ENCODE measurements around the gene DIAPH1. TPM values are rescaled to one million over a fixed set of nuclear protein-coding genes. Genes with fewer than 3 reads are reported as not detected.

The DIAPH1 gene
- total and polyA plus RNA-seq, 4 donors, result 51.5 to 74.7 (median 70.9) TPM

- Histone ChIP-seq H3K4me3 (ENCODE audit: low read depth in 1 of 3, low read length in 3 of 3) (no peak overlapping the region), H3K9ac (ENCODE audit: low read depth in 1 of 2, low read length in 2 of 2) (peak overlapping the region in 1 of 2 donors; percentile 26), H3K4me1 (ENCODE audit: control insufficient read depth in 4 of 4, insufficient read depth in 4 of 4, low read length in 3 of 4) (peaks cover 7 to 45% (median 38%) of the 10 kb centered on the region in 4 donors), H3K27me3 (ENCODE audit: control insufficient read depth in 4 of 4, insufficient read depth in 4 of 4, low read length in 3 of 4) (no peaks in the 10 kb centered on the region), H3K36me3 (ENCODE audit: control insufficient read depth in 4 of 4, insufficient read depth in 3 of 4, low read depth in 1 of 4, low read length in 3 of 4) (peaks cover 1 to 42% (median 40%) of the 10 kb centered on the region in 4 donors), H3K9me3 (ENCODE audit: control insufficient read depth in 4 of 4, low read length in 3 of 4) (no peaks in the 10 kb centered on the region), H3K27ac (ENCODE audit: low read depth in 1 of 2, low read length in 2 of 2) (peak overlapping the region; percentile 80 to 90)
- TF ChIP-seq HNF4A (conservative IDR thresholded peaks at IDR 0.05) (peak; percentile 96 to 97), REST (IDR thresholded peaks at IDR 0.05) (peak; percentile 35), GABPA (IDR thresholded peaks at IDR 0.05 in 1 of 2, conservative IDR thresholded peaks at IDR 0.05 in 1 of 2) (no peak), FOXA1 (IDR thresholded peaks at IDR 0.05) (peak; percentile 78), CTCF (IDR thresholded peaks at IDR 0.05; ENCODE audit: low read depth, low read length, missing input control) (peak; percentile 99), RXRA (IDR thresholded peaks at IDR 0.05) (peak; percentile 96), JUND (IDR thresholded peaks at IDR 0.05) (peak; percentile 69 to 71), HNF4G (IDR thresholded peaks at IDR 0.05) (peak; percentile 91), RAD21 (IDR thresholded peaks at IDR 0.05) (peak; percentile 95 to 96), SP1 (IDR thresholded peaks at IDR 0.05) (peak; percentile 94), TAF1 (conservative IDR thresholded peaks at IDR 0.05) (no peak), ZBTB33 (IDR thresholded peaks at IDR 0.05) (peak; percentile 49), ATF3 (IDR thresholded peaks at IDR 0.05) (no peak), NR2F2 (IDR thresholded peaks at IDR 0.05) (peak; percentile 83), EGR1 (IDR thresholded peaks at IDR 0.05; ENCODE audit: low read depth in 2 of 2) (peak; percentile 18 to 66), FOXA2 (IDR thresholded peaks at IDR 0.05) (peak; percentile 78), MAX (IDR thresholded peaks at IDR 0.05) (peak; percentile 86), YY1 (IDR thresholded peaks at IDR 0.05) (peak; percentile 71)
- DNase-seq (ENCODE audit: low spot score), result peak; percentile 82
- 32% methylated on average over 12 of the region's 12 CpGs for WGBS
These were observed 93.9 kb downstream of the DIAPH1 start for GRCh38 chr5:141524604-141525597.

Data from liver (tissue), 9 donors.